Endothelial cell of umbilical vein (primary cell): ENCODE measurements around the gene FILIP1. TPM values are rescaled to one million over a fixed set of nuclear protein-coding genes. Genes with fewer than 3 reads are reported as not detected.

Experiments
- BruUV-seq: library from RNA; stranded (reverse); fragments of 400-500 nt; replicated peaks from 2 replicates; lab custom pipeline; 2021; lab: Mats Ljungman, UMichigan
- CTCF ChIA-PET: fragments of 300-600, 350-600 bp; sonication (Branson Sonifier 250); formaldehyde crosslinking; loops from one replicate; lab custom pipeline; 2021; ENCODE audit warnings: antibody characterized with exemption, inconsistent platforms; lab: Charles Lee
- POLR2A ChIA-PET: fragments of 300-600, 350-600 bp; sonication (Branson Sonifier 250); formaldehyde crosslinking; loops from one replicate; lab custom pipeline; 2021; ENCODE audit warnings: antibody characterized with exemption, inconsistent platforms; lab: Charles Lee
- DNase-seq: peaks from one replicate; pipeline ENCODE4 v3.0.0-alpha.2; 2011; ENCODE audit warnings: low read depth, low spot score
- FAIRE-seq: peaks from 2 replicates; lab custom pipeline; 2011; peaks lifted over from hg19 to GRCh38; lab: Jason Lieb, UNC
- H2AFZ ChIP-seq: 2 replicates; pipeline ENCODE4 v1.6.0; 2012; ENCODE audit warnings: low read depth, low read length, control low read depth, inconsistent platforms
- H3K27ac ChIP-seq: 2 replicates; pipeline ENCODE4 v1.5.1; 2011; ENCODE audit warnings: low read depth, mild to moderate bottlenecking, control low read depth, low read length, moderate library complexity; ENCODE audit not compliant: insufficient read depth
- H3K27me3 ChIP-seq, 2 experiments: 2 replicates each; pipeline versions ENCODE4 v1.6.0 to v1.6.1; 2011; ENCODE audit warnings: low read length in 2 of 2, mixed read lengths in 1 of 2; ENCODE audit not compliant: control insufficient read depth in 2 of 2, insufficient read depth in 2 of 2
- H3K36me3 ChIP-seq, 2 experiments: 2 replicates in 1 of 2; 3 replicates in 1 of 2; pipeline ENCODE4 v1.5.1; 2011; ENCODE audit warnings: low read length in 2 of 2, mild to moderate bottlenecking in 1 of 2, moderate library complexity in 1 of 2; ENCODE audit not compliant: control insufficient read depth in 2 of 2, insufficient read depth in 2 of 2; ENCODE audit errors: extremely low read depth in 1 of 2
- H3K4me1 ChIP-seq: 3 replicates; pipeline ENCODE4 v1.5.1; 2011; ENCODE audit warnings: mild to moderate bottlenecking, low read length; ENCODE audit not compliant: control insufficient read depth, insufficient read depth; ENCODE audit errors: extremely low read depth
- H3K4me2 ChIP-seq: 2 replicates; pipeline ENCODE4 v1.6.1; 2011; ENCODE audit warnings: low read length, control low read depth, mixed read lengths; ENCODE audit not compliant: insufficient read depth
- H3K4me3 ChIP-seq, 3 experiments: fragments of 200-600 bp in 1 of 3; sonication (generic), shearing (Covaris generic) in 1 of 3; replicated peaks in 1 of 3; 2 replicates each; pipeline ENCODE4 v1.5.1; 2011 to 2016; ENCODE audit warnings: control low read depth in 3 of 3, low read length in 3 of 3, mild to moderate bottlenecking in 2 of 3, inconsistent platforms in 1 of 3, low read depth in 1 of 3, moderate library complexity in 1 of 3; ENCODE audit not compliant: insufficient read depth in 1 of 3
- H3K79me2 ChIP-seq: 2 replicates; pipeline ENCODE4 v1.6.0; 2012; ENCODE audit warnings: low read length, inconsistent platforms; ENCODE audit not compliant: control insufficient read depth, insufficient read depth
- H3K9ac ChIP-seq: replicated peaks from 2 replicates; pipeline ENCODE3; 2011; ENCODE audit warnings: low read length, control low read depth; ENCODE audit not compliant: insufficient read depth; ENCODE audit errors: extremely low read depth
- H3K9me1 ChIP-seq: replicated peaks from 3 replicates; pipeline ENCODE4 v1.6.0; 2011; ENCODE audit warnings: mild to moderate bottlenecking, low read length; ENCODE audit not compliant: control insufficient read depth, insufficient read depth; ENCODE audit errors: extremely low read depth
- H3K9me3 ChIP-seq: replicated peaks from 2 replicates; pipeline ENCODE4 v1.5.1; 2012; ENCODE audit warnings: low read length, inconsistent platforms; ENCODE audit not compliant: control insufficient read depth, insufficient read depth
- H4K20me1 ChIP-seq: replicated peaks from 2 replicates; pipeline ENCODE3; 2011; ENCODE audit warnings: mild to moderate bottlenecking, low read length; ENCODE audit not compliant: control insufficient read depth, insufficient read depth; ENCODE audit errors: extremely low read depth
- EZH2 ChIP-seq: IDR thresholded peaks from 2 replicates; pipeline ENCODE4 v1.6.1; 2012; ENCODE audit warnings: borderline replicate concordance, low read depth, mild to moderate bottlenecking, moderate library complexity, low read length, inconsistent platforms; ENCODE audit not compliant: severe bottlenecking
- FOS ChIP-seq: IDR thresholded peaks from 2 replicates; pipeline ENCODE4 v1.6.1; 2011; ENCODE audit warnings: mild to moderate bottlenecking, low read length, moderate library complexity, borderline replicate concordance; ENCODE audit not compliant: insufficient read depth
- GATA2 ChIP-seq: IDR thresholded peaks from 2 replicates; pipeline ENCODE4 v1.7.0; 2011; ENCODE audit warnings: low read depth, mild to moderate bottlenecking, moderate library complexity, mixed read lengths, low read length; ENCODE audit not compliant: insufficient read length, insufficient read depth
- JUN ChIP-seq: IDR thresholded peaks from 2 replicates; pipeline ENCODE4 v1.6.1; 2011; ENCODE audit warnings: borderline replicate concordance, low read depth; ENCODE audit not compliant: insufficient read length, insufficient read depth
- MAX ChIP-seq: IDR thresholded peaks from 2 replicates; pipeline ENCODE4 v1.6.1; 2011; ENCODE audit not compliant: insufficient read depth, insufficient read length
- MYC ChIP-seq: IDR thresholded peaks from one replicate; pipeline ENCODE4 v1.6.1; 2011; ENCODE audit warnings: mild to moderate bottlenecking, low read depth, low read length
- POLR2A ChIP-seq: IDR thresholded peaks from 2 replicates; pipeline ENCODE4 v1.6.1; 2012; ENCODE audit warnings: low read depth, mild to moderate bottlenecking, control low read depth, low read length
- dilution Hi-C: fragments of 300-500 bp; cut with MboI; formaldehyde crosslinking; loops from one replicate; pipeline ENCODE4 v1.15.0; 2019; ENCODE audit warnings: low sequenced_read_pairs; ENCODE audit not compliant: extremely low pct_ligation_motif_present
- intact Hi-C: fragments of 100-400 bp; cut with micrococcal nuclease; formaldehyde crosslinking; loops from one replicate; pipeline ENCODE4 v1.10.0; 2022
- polyA plus RNA-seq, 4 experiments: library from polyadenylated mRNA; depleted of rRNA in 3 of 4; stranded (reverse) in 3 of 4; unstranded in 1 of 4; fragments of >200 nt; gene quantifications; 2 replicates each; pipeline versions ENCODE4 v1.2.1 to v1.2.3, GENCODE V29; 2011 to 2012; ENCODE audit warnings: missing spikeins in 1 of 4
- total RNA-seq: library from RNA; stranded (reverse); gene quantifications from 2 replicates; pipeline ENCODE4 v1.2.3, GENCODE V29; 2021
- TF ChIP-seq, protein P1 (sequence below), 2 donors: IDR thresholded peaks; 1 replicate in 1 of 2; 2 replicates in 1 of 2; pipeline ENCODE4 v1.5.1; 2011; ENCODE audit warnings: low read length in 2 of 2, mild to moderate bottlenecking in 2 of 2, moderate library complexity in 2 of 2, control low read depth in 1 of 2, inconsistent platforms in 1 of 2, low read depth in 1 of 2; ENCODE audit not compliant: insufficient read depth in 1 of 2; ENCODE audit errors: extremely low read depth in 1 of 2

FILIP1 gene
- total and polyA plus RNA-seq, 2 donors (not counting 3 experiments of a cell fraction or from before 2014, with no cell fraction given), result 2.8 to 13.7 TPM

DNA sequence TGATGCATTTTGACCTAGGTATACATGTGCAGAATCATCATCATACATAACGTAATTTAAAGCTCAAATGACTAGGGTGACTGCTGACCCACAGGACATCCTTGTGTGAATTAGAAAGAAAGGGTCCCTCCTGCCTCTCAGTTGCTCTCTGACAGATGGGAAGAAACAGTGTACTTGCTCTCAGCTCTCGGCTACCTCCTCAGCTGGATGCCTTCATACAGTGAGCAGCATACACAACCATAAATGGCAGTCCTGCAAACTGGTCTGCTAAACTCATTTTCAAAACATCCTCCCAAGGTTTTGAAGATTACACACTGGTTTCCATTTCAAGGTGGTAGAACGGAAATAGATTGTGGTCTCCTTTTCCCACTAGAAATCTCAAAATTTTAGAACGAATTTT is 26.3 kb downstream of the FILIP1 start:
- dilution Hi-C loops, result no loop called here

DNA sequence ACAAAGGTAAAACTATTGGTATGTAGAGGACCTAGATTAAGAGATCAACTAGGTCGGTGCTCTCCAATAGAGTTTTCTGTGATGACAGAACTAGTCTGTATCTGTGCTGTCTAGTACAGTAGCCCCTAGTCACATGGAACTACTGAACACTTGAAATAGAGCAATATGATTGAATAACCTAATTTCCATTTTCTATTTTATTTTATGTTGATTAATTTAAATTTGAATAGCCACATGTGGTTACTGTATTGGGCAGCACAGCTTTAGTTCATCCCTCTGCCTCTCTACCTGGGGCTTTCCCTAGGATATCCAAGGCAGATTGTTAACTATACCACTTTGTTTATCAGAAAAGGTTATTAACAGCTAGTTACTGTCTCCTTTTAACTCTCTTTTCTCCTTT is 27.0 kb downstream of the FILIP1 start:
- H3K79me2 ChIP-seq, result no peaks in the 10 kb centered on the region
- no peak overlapping the region for H3K4me3 ChIP-seq
- no peak overlapping the region for H3K4me2 ChIP-seq
- DNase-seq, result no peak
- no peaks in the 10 kb centered on the region for H3K4me1 ChIP-seq
- no TSS peak for BruUV-seq
- H3K9me1 ChIP-seq, result no peaks in the 10 kb centered on the region
- ChIA-PET POLR2A (no interaction called here), CTCF (no interaction called here)
- H3K27ac ChIP-seq, result no peak overlapping the region
- intact Hi-C loops, result no loop called here
- FAIRE-seq, result no peak
- H4K20me1 ChIP-seq, result no peaks in the 10 kb centered on the region
- no peaks in the 10 kb centered on the region for H3K27me3 ChIP-seq
- dilution Hi-C loops, result no loop called here
- no peaks in the 10 kb centered on the region for H3K9me3 ChIP-seq
- TF ChIP-seq, protein P1, sequence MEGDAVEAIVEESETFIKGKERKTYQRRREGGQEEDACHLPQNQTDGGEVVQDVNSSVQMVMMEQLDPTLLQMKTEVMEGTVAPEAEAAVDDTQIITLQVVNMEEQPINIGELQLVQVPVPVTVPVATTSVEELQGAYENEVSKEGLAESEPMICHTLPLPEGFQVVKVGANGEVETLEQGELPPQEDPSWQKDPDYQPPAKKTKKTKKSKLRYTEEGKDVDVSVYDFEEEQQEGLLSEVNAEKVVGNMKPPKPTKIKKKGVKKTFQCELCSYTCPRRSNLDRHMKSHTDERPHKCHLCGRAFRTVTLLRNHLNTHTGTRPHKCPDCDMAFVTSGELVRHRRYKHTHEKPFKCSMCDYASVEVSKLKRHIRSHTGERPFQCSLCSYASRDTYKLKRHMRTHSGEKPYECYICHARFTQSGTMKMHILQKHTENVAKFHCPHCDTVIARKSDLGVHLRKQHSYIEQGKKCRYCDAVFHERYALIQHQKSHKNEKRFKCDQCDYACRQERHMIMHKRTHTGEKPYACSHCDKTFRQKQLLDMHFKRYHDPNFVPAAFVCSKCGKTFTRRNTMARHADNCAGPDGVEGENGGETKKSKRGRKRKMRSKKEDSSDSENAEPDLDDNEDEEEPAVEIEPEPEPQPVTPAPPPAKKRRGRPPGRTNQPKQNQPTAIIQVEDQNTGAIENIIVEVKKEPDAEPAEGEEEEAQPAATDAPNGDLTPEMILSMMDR (IDR thresholded peaks at IDR 0.05; ENCODE audit: extremely low read depth in 1 of 2, insufficient read depth in 1 of 2, low read depth in 1 of 2, low read length in 2 of 2), result no peak
- TF ChIP-seq MYC (no peak), MAX (no peak), JUN (no peak), FOS (no peak), POLR2A (no peak), EZH2 (no peak)
- no peaks in the 10 kb centered on the region for H3K36me3 ChIP-seq
- no peak overlapping the region for H3K9ac ChIP-seq
- H2AFZ ChIP-seq, result no peak overlapping the region

More for the DNA sequence above, 26.3 kb downstream of the FILIP1 start:
- Histone ChIP-seq H3K9ac (no peak overlapping the region), H3K4me2 (no peak overlapping the region), H3K4me1 (no peaks in the 10 kb centered on the region), H3K4me3 (no peak overlapping the region), H3K27me3 (no peaks in the 10 kb centered on the region), H3K79me2 (no peaks in the 10 kb centered on the region), H4K20me1 (no peaks in the 10 kb centered on the region), H3K9me3 (no peaks in the 10 kb centered on the region), H3K27ac (no peak overlapping the region), H2AFZ (no peak overlapping the region), H3K36me3 (no peaks in the 10 kb centered on the region), H3K9me1 (no peaks in the 10 kb centered on the region)
- DNase-seq (no peak), FAIRE-seq (no peak)
- intact Hi-C loops, result no loop called here
- ChIA-PET CTCF (interaction anchor here (0.9 to 1.0 kb wide), 2 partner anchors 9 to 14 kb away, joined by 3 read pairs; no protein-coding TSS in a partner anchor), POLR2A (no interaction called here)
- TF ChIP-seq FOS (no peak), GATA2 (no peak), MYC (no peak), JUN (no peak), MAX (no peak)
- BruUV-seq, result no TSS peak
